Effector memory CD8-positive, alpha-beta T cell (primary cell): ENCODE data around the gene TIMM17B.
A peak's percentile ranks its signal among the peaks of the same experiment; 100 is the strongest.
"Not testable (repeated sequence)": the region's sequence is repeated elsewhere in the genome, so short reads cannot be mapped to it uniquely, and the experiment has no call there.

ENCODE experiments used
- ATAC-seq: fragments of 150-1000 bp; cut with Tn5 transposase; replicated peaks from 2 replicates; pipeline ENCODE4 v1.10.0; 2021; ENCODE audit warnings: mild to moderate bottlenecking, moderate library complexity
- DNase-seq, 3 experiments: peaks; one replicate each; pipeline ENCODE4 v3.0.0; 2021
- H3K27ac Mint-ChIP-seq, 2 donors: one replicate each; pipeline ENCODE4 v1.8.0; 2022; ENCODE audit warnings: mild to moderate bottlenecking in 2 of 2, mixed read lengths in 2 of 2, moderate library complexity in 2 of 2
- H3K27me3 Mint-ChIP-seq, 2 donors: one replicate each; pipeline ENCODE4 v1.8.0; 2022; ENCODE audit warnings: mixed read lengths in 2 of 2
- H3K36me3 Mint-ChIP-seq: one replicate; pipeline ENCODE4 v1.8.0; 2022; ENCODE audit warnings: mild to moderate bottlenecking, moderate library complexity, mixed read lengths; ENCODE audit not compliant: insufficient read depth
- H3K4me1 Mint-ChIP-seq, 2 donors: one replicate each; pipeline ENCODE4 v1.8.0; 2022; ENCODE audit warnings: low read depth in 2 of 2, mixed read lengths in 2 of 2
- H3K4me3 Mint-ChIP-seq, 2 donors: one replicate each; pipeline ENCODE4 v1.8.0; 2022; ENCODE audit warnings: mild to moderate bottlenecking in 2 of 2, mixed read lengths in 2 of 2, moderate library complexity in 2 of 2
- H3K9me3 Mint-ChIP-seq, 2 donors: one replicate each; pipeline ENCODE4 v1.8.0; 2022; ENCODE audit warnings: mixed read lengths in 2 of 2

Gene TIMM17B

DNA sequence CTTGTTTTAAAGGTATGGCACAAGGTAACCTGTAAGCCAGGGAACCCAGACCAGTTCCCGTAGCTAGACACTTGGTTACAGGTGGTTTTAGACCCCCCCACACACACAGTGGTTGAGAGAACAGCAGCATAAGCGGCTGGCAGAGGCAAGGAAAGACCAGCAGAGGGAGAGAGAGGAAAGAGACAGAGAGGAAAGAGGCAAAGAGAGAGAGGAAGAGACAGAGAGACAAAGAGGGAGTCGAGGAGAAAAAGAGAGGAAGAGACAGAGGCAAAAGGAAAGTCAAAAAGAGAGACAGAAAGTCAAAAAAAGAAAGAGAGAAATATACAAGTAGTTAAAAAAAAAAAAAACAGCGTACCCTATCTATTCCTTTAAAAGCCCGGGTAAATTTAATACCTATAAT lies 42.7 kb downstream of the TIMM17B start:
- H3K9me3 Mint-ChIP-seq, result peaks cover 0 to 2% of the 10 kb centered on the region in 2 donors
- DNase-seq (no peak), ATAC-seq (no peak)
- H3K4me3 Mint-ChIP-seq, result no peak overlapping the region
- H3K4me1 Mint-ChIP-seq, result peaks cover 0 to 4% of the 10 kb centered on the region in 2 donors
- H3K36me3 Mint-ChIP-seq, result no peaks in the 10 kb centered on the region
- H3K27me3 Mint-ChIP-seq, result peaks cover 16 to 22% of the 10 kb centered on the region in 2 donors
- H3K27ac Mint-ChIP-seq, result no peak overlapping the region

- H3K27me3 Mint-ChIP-seq, result peaks cover 16 to 22% of the 10 kb centered on the region in 2 donors
- H3K27ac Mint-ChIP-seq, DNase-seq, H3K4me1 Mint-ChIP-seq, H3K4me3 Mint-ChIP-seq, H3K9me3 Mint-ChIP-seq, ATAC-seq, H3K36me3 Mint-ChIP-seq: not testable (repeated sequence)
Observed at GRCh38 chrX:48854121-48854804, 43.3 kb downstream of the TIMM17B start.

DNA sequence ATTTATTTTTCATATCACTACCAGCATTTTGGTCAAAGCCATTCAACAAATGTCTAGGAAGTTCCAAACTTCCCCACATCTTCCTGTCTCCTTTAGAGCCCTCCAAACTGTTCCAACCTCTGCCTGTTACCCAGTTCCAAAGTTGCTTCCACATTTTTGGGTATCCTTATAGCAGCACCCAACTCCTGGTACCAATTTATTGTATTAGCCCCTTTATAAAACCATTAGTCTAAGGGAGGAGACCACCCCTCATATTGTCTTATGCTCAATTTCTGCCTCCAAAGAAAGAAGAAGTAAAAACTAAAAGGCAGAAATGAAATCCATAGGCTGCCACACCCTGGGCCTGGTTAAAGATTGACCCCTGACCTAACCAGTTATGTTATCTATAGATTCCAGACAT lies 44.1 kb downstream of the TIMM17B start:
- H3K27ac Mint-ChIP-seq, H3K36me3 Mint-ChIP-seq, ATAC-seq, H3K4me1 Mint-ChIP-seq, H3K9me3 Mint-ChIP-seq, H3K4me3 Mint-ChIP-seq, DNase-seq: not testable (repeated sequence)
- H3K27me3 Mint-ChIP-seq, result peaks cover 16 to 22% of the 10 kb centered on the region in 2 donors

- no peaks in the 10 kb centered on the region for H3K36me3 Mint-ChIP-seq
- no peak overlapping the region for H3K27ac Mint-ChIP-seq
- DNase-seq, result no peak
- no peak overlapping the region for H3K4me3 Mint-ChIP-seq
- peaks cover 0 to 2% of the 10 kb centered on the region in 2 donors for H3K9me3 Mint-ChIP-seq
- peaks cover 16 to 22% of the 10 kb centered on the region in 2 donors for H3K27me3 Mint-ChIP-seq
- peaks cover 2 to 4% of the 10 kb centered on the region in 2 donors for H3K4me1 Mint-ChIP-seq
- no peak for ATAC-seq
Observed at GRCh38 chrX:48852857-48853256, 44.7 kb downstream of the TIMM17B start.

DNA sequence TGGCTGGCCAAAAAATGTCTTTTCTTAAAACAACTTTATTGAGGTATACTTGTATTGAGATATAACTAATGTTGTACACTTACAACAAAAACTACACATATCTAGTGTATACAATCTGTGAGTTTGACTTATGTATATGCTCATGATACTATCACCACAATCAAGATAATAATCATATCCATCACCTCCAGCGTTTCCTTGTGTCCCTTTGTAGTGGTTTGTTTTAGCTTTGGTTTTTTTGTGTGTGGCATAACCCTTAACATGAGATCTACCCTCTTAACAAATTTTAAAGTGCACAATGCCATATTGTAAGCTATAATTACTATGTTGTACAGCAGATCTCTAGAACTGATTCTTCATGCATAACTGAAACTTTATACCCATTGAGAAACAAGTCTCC lies 48.7 kb downstream of the TIMM17B start:
- H3K36me3 Mint-ChIP-seq, result no peaks in the 10 kb centered on the region
- peaks cover 2 to 12% of the 10 kb centered on the region in 2 donors for H3K27me3 Mint-ChIP-seq
- peaks cover 0 to 2% of the 10 kb centered on the region in 2 donors for H3K9me3 Mint-ChIP-seq
- no peak overlapping the region for H3K27ac Mint-ChIP-seq
- H3K4me1 Mint-ChIP-seq, result peaks cover 0 to 2% of the 10 kb centered on the region in 2 donors
- ATAC-seq (peak; percentile 17), DNase-seq (no peak)
- no peak overlapping the region for H3K4me3 Mint-ChIP-seq
